SK-N-SH treated with all-trans-retinoic acid at 6 μM for 48 hours (cell line): ENCODE results near the gene JOSD1.

Experiments used
- BACH2 ChIP-seq: fragments of 250-450 bp; sonication (Bioruptor Pico); IDR thresholded peaks from 2 replicates; pipeline ENCODE4 v1.9.0; 2021; ENCODE audit warnings: mild to moderate bottlenecking, borderline replicate concordance
- CSRNP3 ChIP-seq: fragments of 250-450 bp; sonication (Bioruptor Pico); IDR thresholded peaks from 2 replicates; pipeline ENCODE4 v1.5.1; 2021; ENCODE audit warnings: mild to moderate bottlenecking, moderate library complexity
- ESRRG ChIP-seq: fragments of 250-450 bp; sonication (Bioruptor Pico); IDR thresholded peaks from 2 replicates; pipeline ENCODE4 v1.6.1; 2021; ENCODE audit warnings: mild to moderate bottlenecking
- GLIS3 ChIP-seq: fragments of 250-450 bp; sonication (Bioruptor Pico); IDR thresholded peaks from 2 replicates; pipeline ENCODE4 v1.5.0; 2020; ENCODE audit warnings: mild to moderate bottlenecking, moderate library complexity
- OSR1 ChIP-seq: fragments of 250-450 bp; sonication (Bioruptor Pico); IDR thresholded peaks from 2 replicates; pipeline ENCODE4 v1.8.0; 2022; ENCODE audit warnings: moderate library complexity, mild to moderate bottlenecking, inconsistent platforms
- PATZ1 ChIP-seq: fragments of 250-450 bp; sonication (Bioruptor Pico); IDR thresholded peaks from 2 replicates; pipeline ENCODE4 v1.8.0; 2020; ENCODE audit warnings: mild to moderate bottlenecking, moderate library complexity, borderline replicate concordance
- TSHZ2 ChIP-seq: fragments of 250-450 bp; sonication (Bioruptor Pico); IDR thresholded peaks from 2 replicates; pipeline ENCODE4 v1.5.0; 2020; ENCODE audit warnings: mild to moderate bottlenecking, moderate library complexity
- ZFP3 ChIP-seq: fragments of 250-450 bp; sonication (Bioruptor Pico); IDR thresholded peaks from 2 replicates; pipeline ENCODE4 v1.5.0; 2020; ENCODE audit warnings: mild to moderate bottlenecking, moderate library complexity
- ZNF70 ChIP-seq: fragments of 450-650 bp; formaldehyde crosslinking; IDR thresholded peaks from 2 replicates; pipeline ENCODE4 v1.5.0; 2020; ENCODE audit warnings: mild to moderate bottlenecking, moderate library complexity

- TF ChIP-seq PATZ1 (CRISPR knock-in tag) = no peak
- TF ChIP-seq ESRRG (CRISPR knock-in tag) = no peak
- TF ChIP-seq ZFP3 = no peak
- no peak for TF ChIP-seq GLIS3 (CRISPR knock-in tag)
- no peak for TF ChIP-seq TSHZ2
- no peak for TF ChIP-seq ZNF70 (CRISPR knock-in tag)
- TF ChIP-seq BACH2 (CRISPR knock-in tag) = no peak
- TF ChIP-seq OSR1 (CRISPR knock-in tag) = no peak
- no peak for TF ChIP-seq CSRNP3 (CRISPR knock-in tag)
Observed at GRCh38 chr22:38706101-38706900, 5.6 kb upstream of the JOSD1 start.
